HG02943 (cell line): Measurements from ENCODE around the gene PEX14.

ENCODE experiments used
- ATAC-seq: cut with Tn5 transposase; IDR thresholded peaks from one replicate; pipeline ENCODE4 v1.9.1; 2021; ENCODE audit warnings: mild to moderate bottlenecking, low read depth, moderate library complexity; ENCODE audit not compliant: unreplicated experiment

PEX14 gene

DNA sequence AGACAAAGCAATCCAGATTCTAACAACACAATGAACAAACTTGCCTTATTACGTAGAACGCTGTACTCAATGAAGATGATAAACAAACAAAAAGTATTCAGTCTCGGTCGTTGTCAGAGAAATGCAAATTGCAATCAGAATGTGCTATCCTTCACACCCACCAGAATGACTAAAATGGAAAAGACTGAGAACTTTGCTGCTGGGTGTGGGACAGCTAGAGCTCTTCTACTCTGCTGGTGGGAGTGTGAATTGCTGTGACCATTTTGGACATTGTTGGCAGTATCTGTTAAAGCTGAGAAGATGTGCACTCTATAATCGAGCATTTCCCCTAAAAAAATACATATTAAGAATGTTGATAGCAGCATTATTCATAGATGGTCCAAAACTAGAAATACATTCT, 111.4 kb downstream of the PEX14 start:
- ATAC-seq = no peak

DNA sequence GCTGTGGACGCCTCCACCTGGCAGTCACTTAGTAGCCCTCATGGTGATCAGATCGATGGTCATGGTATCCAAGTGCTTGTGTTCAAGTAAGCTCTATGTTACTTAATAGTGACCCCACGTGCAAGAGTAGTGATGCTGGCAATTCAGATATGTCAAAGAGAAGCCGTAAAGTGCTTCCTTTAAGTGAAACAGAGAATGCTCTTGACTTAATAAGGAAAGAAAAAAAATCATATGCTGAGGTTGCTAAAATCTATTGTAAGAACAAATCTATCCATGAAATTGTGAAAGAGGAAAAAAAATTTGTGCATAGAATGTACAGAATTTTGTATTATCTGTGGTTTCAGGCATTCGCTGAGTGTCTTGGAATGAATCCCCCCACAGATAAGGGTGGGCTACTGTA, 113.9 kb downstream of the PEX14 start:
- ATAC-seq = no peak

DNA sequence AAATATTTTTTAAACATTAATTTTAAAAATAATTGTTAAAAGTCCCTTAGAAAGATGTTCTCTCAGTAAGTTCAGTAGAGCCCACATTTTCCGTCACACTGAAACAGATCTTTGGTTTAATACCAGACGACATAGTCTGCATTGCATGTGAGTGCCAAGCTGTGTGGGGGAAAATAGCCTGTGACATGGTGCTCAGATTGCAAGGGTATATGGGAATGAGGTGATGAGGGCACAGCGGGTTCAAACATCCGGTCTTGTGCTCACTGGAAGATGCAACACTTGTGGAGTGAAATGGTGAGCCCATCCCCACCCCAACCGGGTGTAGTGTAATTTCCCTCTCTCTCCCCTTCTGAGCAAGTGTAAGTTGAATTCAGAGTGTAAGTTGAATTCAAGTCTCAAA, 114.3 kb downstream of the PEX14 start:
- no peak for ATAC-seq

DNA sequence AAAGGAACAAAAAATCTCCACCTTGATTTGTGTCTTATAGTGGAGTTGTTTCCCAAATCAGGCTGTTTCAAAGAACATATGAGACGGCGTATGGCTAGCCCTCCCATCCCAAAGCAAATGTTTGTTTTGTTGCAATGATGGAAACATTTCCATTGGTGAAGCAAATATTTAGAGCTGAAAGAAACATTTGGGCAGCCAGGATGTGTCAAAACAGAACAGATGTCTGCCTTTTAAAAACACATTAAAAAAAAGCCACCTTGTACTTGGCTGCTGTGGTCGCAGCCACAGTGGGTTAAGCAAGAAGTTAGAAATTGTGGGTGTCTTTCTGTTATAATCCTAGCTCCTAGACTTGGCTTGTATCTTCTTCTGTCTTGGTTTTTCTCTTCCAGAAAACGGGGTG, 116.3 kb downstream of the PEX14 start:
- ATAC-seq = no peak

DNA sequence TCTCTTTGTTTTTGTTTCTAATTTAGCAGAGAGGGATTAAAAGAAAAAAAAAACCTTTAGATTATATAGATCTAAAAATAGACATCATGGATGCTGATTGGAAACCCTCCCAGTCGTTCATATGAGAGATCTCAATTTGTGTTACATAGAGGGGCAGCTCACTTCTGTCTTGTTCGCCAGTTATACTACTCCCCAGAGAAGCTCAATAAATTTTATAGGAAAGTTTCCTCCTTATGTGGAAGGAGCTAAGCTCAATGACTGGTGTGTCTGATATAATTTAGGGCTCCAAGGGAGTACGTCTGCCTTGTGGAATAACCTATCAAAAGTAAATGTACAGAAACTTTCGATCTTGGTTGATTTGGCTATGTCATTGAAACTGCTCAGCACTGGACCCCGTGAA, 117.6 kb downstream of the PEX14 start:
- ATAC-seq = no peak

DNA sequence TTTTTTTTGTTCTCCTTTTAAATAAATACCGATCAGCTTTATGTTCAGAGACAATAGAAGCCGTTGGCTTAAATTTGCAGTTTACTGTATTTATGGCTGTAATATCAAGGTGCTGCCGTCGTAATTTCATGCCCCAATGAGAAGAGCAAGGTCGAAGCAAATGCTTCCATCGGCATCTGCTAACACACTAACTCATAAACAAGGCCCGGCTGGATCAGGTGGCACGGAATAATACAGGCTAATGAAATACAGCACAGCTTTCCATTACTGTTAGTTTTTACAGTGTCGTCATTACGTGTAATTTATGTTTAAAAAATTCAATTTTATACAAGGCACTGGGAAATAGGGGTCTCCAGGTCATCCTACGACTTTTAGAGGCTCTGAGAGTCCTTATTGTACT, 119.0 kb downstream of the PEX14 start:
- ATAC-seq = no peak

DNA sequence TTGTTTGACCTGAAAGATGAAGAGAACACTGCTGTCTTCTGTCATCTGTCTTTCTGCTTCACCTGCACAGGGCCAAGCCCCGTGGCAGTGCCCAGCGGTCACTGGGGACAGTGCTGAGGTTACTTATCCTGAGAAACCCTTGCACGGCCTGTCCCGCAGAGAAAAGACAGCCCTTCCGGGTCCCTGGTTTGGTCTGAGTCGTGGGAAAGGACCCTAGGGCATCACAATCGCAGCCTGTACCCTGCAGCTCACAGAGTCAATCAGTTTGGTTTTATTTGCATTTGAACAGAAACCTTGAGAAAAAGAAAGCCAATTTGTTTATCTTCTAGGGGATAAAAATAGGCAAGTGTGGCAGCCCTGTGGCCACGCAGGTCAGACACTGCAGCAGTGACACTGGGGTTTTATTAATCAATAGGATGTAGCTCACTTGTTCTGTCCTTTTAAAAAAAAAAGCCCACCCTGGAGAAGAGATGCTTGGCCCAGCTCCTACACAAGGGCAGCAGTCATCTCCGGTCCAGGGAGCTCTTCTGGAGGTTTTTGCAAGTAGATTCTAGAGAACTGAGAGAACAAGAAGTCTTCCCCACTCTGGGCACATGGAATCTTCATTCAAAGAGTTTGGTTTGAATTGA, 120.0 kb downstream of the PEX14 start:
- no peak for ATAC-seq

DNA sequence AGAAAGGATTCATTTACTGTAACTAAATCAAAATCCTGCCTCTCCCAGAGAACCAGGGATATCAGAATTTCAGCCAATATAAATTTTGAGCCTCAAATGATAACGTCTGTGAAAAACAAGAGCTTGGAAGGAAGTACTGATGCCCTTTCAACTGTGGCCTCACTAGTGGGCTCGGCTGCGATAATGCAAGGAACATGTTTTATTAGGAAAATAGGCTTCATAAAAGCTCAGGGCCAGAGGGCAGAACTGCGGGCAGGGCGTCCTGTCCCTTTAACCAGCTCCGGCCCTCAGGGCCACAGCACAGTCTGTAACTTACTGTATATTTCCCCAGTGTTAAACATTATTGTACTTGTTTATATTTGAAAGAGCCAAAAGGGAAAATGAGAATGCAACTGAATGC, 122.0 kb downstream of the PEX14 start:
- ATAC-seq = no peak

DNA sequence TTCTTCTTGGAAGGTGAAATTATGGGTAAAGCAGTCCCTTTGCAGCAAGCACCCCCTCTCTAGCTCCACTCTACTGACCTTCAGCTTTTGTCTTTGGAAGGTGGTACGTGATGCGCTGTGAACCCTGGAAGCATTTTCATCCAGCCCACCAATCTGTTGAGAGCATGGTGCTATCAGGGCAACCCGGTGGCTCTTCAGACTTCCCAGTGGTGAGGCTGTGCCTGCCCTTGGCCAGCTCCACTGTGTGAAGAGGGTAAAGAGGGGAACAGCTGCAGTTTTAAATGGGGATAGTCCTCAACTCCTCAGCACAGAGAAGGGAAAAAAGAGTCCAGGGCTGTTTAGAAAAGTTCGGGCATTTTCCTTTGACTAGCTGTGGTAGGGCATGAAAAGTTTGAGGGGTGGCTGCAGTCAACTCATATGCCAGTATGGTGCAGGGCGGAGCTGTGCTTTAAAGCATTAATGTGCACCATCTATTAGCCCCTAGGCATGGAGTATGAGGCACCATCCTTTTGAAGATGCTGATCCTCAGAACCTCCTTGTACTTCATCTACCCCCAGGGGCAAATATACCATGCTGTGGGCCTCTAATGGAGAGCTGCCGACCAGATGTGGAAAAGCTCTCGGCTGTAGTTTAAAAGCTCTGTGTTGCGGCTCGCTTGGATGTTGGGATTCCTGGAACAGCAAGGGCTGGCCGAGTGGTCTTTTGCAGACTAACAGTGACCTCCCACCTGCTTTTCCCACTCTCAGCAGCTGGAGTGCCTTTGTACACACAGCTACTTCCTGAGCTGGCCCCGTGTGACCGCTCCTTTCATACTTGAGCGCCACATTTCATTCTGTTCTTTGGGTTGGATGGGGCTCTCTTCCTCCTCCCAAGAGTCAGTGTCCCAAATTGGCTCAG, 123.0 kb downstream of the PEX14 start:
- ATAC-seq = no peak

DNA sequence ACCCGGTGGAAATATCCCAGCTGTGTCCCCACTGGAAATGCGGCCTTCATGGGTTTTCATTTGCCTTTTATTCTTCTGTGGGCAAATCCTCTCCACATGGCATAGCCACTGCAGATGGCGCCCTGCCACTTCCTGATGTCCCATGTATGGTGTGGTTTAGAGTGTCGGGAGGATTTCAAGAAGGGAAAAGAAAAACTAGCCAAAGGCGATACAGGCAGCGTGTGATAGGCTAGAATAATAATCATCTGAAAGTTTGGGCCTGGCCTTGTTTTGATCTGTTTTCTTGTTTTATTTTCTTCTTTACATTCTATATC, 123.6 kb downstream of the PEX14 start:
- no peak for ATAC-seq

DNA sequence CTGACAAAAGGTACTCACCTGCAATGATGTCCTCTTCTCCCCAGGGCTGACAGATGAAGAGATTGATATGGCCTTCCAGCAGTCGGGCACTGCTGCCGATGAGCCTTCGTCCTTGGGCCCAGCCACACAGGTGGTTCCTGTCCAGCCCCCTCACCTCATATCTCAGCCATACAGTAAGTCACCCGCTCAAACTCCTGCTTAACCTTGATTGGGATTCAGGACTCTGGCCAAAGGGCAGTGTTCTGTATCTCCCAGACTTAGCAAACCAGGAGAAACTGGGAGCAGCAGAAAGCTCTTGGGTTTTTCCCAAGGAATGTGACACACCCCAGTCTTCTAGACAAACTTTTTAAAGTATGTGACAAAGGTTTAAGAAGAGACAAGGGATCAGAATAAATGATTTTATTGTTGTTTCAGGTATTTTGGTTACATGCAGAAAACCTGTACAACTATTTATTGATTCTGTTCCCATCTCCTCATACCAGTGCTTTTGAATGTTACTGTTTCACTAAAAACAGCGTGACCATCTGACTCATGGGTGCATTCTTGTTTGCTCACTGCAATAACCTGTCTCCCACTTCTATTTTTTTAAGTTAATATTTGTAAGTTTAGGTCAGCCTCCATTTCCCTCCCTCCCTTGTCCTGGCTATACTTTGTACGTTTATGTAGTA, 124.6 kb downstream of the PEX14 start:
- no peak for ATAC-seq

DNA sequence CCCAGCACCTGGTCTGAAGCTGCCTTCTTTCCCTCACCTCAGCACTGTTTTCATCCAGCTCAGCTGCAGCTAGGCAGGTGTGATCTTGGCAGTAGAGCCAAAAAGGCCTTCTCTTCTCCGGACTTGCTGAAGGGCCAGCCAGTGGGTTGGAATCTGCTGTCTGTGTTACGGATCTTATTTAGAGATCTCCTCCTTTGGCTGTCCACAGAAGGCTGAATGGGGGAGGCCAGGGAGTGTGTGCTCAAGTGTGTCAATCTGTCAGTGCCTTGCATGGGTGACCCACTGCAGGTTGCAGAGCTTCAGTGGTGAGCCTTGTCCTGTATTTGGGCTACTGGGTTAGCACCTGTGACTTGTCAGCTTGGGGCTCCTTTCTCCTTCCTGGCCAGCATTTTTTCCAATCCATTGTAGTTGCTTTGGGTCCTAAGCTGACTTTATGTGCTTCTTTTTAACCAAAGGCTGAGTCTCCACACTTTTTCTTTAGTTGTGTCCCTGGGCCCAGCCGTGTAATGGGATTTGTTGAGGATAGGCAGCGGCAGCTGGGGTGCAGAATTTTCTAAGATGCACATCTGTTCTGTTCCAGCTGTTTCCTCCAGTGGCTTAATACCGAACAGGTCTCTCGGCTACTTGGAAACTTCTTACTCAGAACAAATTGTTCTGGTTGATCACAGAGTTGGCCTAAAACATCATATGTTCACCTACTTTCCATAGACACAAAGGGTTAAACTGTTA, 126.8 kb downstream of the PEX14 start:
- no peak for ATAC-seq

DNA sequence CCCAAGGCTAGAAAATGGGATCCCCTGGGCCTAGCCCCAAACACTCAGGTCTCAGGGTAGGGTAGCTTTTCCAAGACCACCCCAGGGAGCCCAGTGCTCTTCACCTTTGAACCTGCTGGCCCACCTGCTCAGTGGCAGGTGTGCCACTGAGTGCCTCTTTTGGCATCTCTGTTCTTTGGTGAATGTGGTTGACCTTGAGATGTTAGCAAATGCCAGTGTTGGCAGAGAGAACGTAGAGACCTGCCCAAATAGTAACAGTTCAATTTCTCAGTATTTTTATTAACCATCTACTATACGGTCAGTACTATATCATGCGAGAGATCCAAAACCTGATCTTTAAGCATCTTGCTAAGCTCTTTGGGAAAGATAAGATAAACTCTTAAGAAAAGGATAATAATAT, 128.2 kb downstream of the PEX14 start:
- ATAC-seq = no peak

DNA sequence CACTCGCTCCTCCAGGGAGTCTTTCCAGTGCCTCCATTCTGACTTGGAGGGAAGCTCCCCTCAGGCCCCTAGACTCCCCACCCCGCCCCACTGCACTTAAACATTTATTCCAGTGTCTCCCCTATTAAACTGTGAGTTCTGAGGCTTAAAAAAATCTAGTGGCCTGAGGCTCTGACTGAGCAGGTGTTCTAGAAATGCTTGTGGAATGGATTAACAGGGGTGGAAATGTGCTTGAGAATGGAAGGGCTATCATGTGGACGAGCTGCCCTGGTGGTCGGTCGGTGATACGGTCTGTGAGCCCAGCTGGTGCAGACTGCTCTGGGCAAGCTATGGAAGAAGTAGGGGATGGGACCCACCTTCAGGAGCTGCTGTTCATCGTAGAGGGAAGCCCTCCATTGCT, 130.2 kb downstream of the PEX14 start:
- ATAC-seq = no peak

DNA sequence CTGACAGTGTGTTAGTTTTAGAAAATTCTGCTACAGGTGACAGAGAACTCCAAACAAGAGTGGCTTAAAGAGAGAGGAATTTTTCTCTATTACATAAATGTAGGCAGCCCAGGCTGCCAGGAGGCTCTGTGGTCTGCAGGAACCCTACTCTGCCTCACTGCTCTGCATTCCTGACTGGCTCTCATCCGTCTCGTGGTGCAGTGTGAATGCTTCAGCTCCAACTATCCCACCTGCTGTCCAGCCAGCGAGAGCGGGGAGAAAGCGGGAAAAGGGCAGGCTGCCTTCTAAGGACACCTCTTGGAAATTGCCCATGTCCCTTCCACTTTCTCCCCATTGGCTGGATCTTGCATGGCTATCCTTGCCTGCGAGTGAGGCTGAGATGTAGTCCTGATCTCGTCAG, 131.3 kb downstream of the PEX14 start:
- no peak for ATAC-seq

DNA sequence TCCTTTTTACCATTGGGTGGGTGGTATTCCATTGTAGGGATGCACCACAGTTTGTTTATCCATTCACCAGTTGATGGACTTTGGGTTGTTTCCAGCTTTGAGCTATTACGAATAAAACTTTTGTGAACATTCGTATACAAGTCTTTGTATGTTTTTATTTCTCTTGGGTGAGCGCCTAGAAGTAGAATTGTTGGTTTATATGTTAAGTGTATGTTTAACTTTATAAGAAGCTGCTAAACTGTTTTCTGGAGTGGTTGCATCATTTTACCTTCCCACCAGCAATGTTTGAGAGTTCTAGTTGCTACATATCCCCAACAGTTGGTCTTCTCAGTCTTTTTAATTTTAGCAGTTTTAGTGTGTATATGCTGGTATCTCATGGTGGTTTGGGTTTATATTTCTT, 132.5 kb downstream of the PEX14 start:
- ATAC-seq = no peak

DNA sequence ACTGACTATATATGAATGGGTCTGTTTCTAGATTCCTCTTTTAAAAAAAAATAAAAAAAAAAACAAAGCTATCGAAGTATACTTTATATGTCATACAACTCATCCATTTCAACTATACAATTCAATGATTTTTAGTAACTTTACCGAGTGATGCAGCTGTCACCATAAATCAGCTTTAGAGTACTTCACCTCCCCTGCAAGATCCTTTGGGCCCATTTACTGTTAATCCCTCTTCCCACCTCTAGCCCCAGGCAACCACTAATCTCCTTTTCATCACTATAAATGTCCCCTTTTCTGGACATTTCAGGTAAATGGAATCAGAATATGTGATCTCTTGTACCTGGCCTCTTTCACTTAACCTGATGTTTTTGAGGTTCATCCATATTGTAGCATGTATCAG, 133.9 kb downstream of the PEX14 start:
- ATAC-seq = no peak

DNA sequence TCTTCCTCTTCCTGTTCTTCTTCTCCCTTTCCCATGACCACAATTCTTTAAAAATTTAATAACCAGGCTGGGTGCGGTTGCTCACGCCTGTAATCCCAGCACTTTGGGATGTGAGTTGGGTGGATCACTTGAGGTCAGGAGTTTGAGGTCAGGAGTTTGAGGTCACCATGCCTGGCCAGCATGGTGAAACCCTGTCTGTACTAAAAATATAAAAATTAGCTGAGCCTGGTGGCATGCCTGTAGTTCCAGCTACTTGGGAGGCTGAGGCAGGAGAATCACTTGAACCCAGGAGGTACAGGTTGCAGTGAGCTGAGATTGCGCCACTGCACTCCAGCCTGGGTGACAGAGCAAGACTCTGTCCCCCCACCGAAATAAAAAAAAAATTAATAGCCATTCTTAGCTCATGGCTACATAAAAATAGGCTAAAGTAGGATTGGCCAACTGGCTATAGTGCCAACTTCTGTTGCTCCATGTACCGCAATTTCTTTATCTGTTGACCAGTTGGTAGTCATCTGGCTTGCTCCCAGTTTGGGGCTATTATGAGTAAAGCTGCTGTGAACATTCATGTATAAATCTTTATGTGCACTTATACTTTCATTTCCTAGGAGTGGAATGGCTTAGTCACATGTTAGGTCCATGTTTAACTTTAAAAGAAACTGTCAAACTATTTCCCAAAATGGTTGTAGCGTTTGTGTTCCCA, 136.3 kb downstream of the PEX14 start:
- ATAC-seq = no peak

DNA sequence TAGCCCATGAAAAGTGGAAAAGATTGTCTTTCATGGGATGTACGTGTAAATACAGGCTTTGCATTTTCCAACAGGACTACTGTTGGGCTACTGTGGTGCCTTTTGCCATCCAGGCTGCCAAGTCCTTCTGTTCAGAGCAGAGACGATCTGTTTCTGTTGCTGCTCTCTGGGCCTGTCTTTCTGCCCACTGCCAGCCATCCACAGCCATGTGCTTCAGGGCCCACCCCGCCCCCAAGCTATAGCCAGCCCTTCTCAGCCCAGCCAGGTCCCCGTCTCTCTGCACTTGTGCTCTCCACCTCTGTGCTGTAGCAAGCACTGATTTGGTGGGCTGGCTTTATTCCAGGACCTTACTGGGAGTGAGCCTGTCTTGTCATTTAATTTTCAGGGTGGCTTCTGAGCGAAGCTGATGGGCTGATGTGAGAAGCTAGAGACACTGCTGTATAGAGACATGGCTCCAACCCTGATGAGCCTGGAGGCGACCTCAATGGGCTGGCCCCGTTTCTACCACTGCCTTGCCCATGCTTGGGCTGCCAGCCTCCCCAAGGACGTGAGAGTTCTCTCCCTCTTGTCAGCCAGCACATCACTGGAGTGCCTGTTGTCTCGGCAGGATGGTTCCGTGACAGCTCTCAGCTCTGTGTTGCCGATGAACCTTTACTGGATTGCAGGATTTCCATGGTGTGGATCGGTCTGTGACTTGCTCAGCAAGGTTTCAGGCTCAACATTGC, 137.8 kb downstream of the PEX14 start:
- no peak for ATAC-seq

DNA sequence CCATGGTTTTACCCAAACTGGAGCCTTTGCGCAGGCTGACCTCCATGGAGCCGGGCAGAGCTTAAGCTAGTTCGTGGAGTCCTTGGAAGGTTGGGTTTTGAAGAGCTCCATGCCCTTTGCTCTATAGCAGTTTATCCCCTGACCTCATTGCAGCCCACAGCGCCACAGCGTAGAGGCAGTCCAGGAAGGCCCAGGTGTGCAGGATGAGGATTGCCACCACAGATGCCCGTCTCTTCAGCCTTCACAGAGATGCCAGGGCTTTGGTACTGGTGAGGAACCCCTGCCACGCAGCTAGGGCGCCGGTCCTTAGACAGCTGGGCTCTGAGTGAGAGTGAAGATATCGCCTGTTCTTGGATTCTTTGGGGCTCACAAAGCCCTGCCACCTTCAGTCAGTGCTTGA, 138.6 kb downstream of the PEX14 start:
- no peak for ATAC-seq
